ENCODE results near the gene AP5B1. TPM values are rescaled to one million over a fixed set of nuclear protein-coding genes. Genes with fewer than 3 reads are reported as not detected.
"Not testable (repeated sequence)": the region's sequence is repeated elsewhere in the genome, so short reads cannot be mapped to it uniquely, and the experiment has no call there.

AP5B1 gene
- total RNA-seq, 3 donors from 2014 or later (not counting 1 experiment from before 2014, with no cell fraction given) = 13.9 to 22.5 (median 21.3) TPM

DNA sequence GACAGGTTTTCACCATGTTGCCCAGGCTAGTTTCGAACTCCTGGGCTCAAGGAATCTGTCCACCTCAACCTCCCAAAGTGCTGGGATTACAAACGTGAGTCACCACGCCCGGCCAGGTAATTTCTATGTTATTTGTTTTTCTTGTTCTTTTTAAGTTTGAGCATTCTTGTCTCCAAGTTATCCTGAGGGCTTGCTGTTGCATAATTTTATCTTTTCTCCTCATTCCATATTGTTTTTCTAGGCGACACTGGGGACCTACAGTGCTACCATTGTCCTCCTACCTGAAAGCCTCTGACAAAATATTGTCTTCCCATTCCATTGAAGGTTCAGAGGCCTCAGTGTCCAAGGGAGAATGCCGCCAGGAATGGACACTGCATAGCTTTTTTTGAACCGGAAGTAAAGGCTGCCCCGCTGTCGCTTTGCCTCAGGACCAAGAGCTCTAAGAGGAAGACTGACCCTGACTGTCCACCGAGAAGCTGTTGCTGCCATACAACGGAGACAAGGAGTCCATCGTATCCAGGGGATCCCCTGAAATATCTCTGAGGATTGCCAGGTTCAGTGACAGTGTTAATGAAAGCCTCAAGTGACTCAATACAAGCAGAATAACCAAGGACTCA lies 9.7 kb downstream of the AP5B1 start:
- Mint-ChIP-seq H3K4me1 (peaks cover 6 to 10% of the 10 kb centered on the region in 2 donors), H3K27ac (no peak overlapping the region), H3K9me3 (no peaks in the 10 kb centered on the region), H3K4me3 (no peak overlapping the region), H3K27me3 (ENCODE audit: low read depth in 2 of 2) (no peaks in the 10 kb centered on the region), H3K36me3 (no peaks in the 10 kb centered on the region)
- no peak for DNase-seq
- H3K4me1 ChIP-seq (ENCODE audit: control insufficient read depth, insufficient read depth, low read length) = no peaks in the 10 kb centered on the region
- intact Hi-C loops (cut with micrococcal nuclease) = loop anchor here (1.0 kb wide), 2 partner anchors 47 to 145 kb away; no protein-coding TSS in a partner anchor
- no peaks in the 10 kb centered on the region for H3K27me3 ChIP-seq (ENCODE audit: control insufficient read depth, insufficient read depth, low read length)
- no peaks in the 10 kb centered on the region for H3K36me3 ChIP-seq (ENCODE audit: control insufficient read depth, insufficient read depth, low read length)
- H3K9me3 ChIP-seq (ENCODE audit: control insufficient read depth, insufficient read depth, low read length) = no peaks in the 10 kb centered on the region
- no peak for ATAC-seq
- no peak overlapping the region for H3K4me3 ChIP-seq (ENCODE audit: low read length)
- 91% methylated on average over 9 of the region's 12 CpGs for WGBS (ENCODE audit: insufficient coverage)
- TF ChIP-seq CTCF (IDR thresholded peaks at IDR 0.05) = no peak
- H3K27ac ChIP-seq (ENCODE audit: low read length) = no peak overlapping the region

GRCh38 chr11:65767806-65768205 lies 13.0 kb downstream of the AP5B1 start:
- H3K4me3 ChIP-seq (ENCODE audit: low read length); ATAC-seq; H3K4me1 ChIP-seq (ENCODE audit: control insufficient read depth, insufficient read depth, low read length); intact Hi-C loops (cut with micrococcal nuclease); H3K4me1 Mint-ChIP-seq; H3K4me3 Mint-ChIP-seq; H3K27ac ChIP-seq (ENCODE audit: low read length); H3K9me3 ChIP-seq (ENCODE audit: control insufficient read depth, insufficient read depth, low read length); DNase-seq; H3K9me3 Mint-ChIP-seq; H3K27me3 ChIP-seq (ENCODE audit: control insufficient read depth, insufficient read depth, low read length); H3K27ac Mint-ChIP-seq; H3K27me3 Mint-ChIP-seq (ENCODE audit: low read depth in 2 of 2); H3K36me3 ChIP-seq (ENCODE audit: control insufficient read depth, insufficient read depth, low read length); H3K36me3 Mint-ChIP-seq: not testable (repeated sequence)
- 97% methylated on average over 4 of the region's 5 CpGs for WGBS (ENCODE audit: insufficient coverage)

GRCh38 chr11:65767406-65767805 lies 13.4 kb downstream of the AP5B1 start:
- peaks cover 5 to 6% of the 10 kb centered on the region in 2 donors for H3K4me1 Mint-ChIP-seq
- H3K27me3 Mint-ChIP-seq (ENCODE audit: low read depth in 2 of 2) = no peaks in the 10 kb centered on the region
- H3K4me3 Mint-ChIP-seq = no peak overlapping the region
- no peak for TF ChIP-seq CTCF (IDR thresholded peaks at IDR 0.05)
- H3K27ac ChIP-seq (ENCODE audit: low read length) = no peak overlapping the region
- H3K4me1 ChIP-seq (ENCODE audit: control insufficient read depth, insufficient read depth, low read length) = no peaks in the 10 kb centered on the region
- DNase-seq (no peak), ATAC-seq (no peak)
- no peaks in the 10 kb centered on the region for H3K27me3 ChIP-seq (ENCODE audit: control insufficient read depth, insufficient read depth, low read length)
- intact Hi-C loops (cut with micrococcal nuclease) = no loop called here
- H3K9me3 ChIP-seq (ENCODE audit: control insufficient read depth, insufficient read depth, low read length) = no peaks in the 10 kb centered on the region
- no peak overlapping the region for H3K27ac Mint-ChIP-seq
- H3K36me3 ChIP-seq (ENCODE audit: control insufficient read depth, insufficient read depth, low read length) = no peaks in the 10 kb centered on the region
- H3K4me3 ChIP-seq (ENCODE audit: low read length) = no peak overlapping the region
- H3K9me3 Mint-ChIP-seq = no peaks in the 10 kb centered on the region
- no peaks in the 10 kb centered on the region for H3K36me3 Mint-ChIP-seq
- 92% methylated on average over 10 of the region's 10 CpGs for WGBS (ENCODE audit: insufficient coverage)

- H3K4me1 ChIP-seq (ENCODE audit: control insufficient read depth, insufficient read depth, low read length) = no peaks in the 10 kb centered on the region
- WGBS (ENCODE audit: insufficient coverage) = 51% methylated on average over 7 of the region's 7 CpGs
- Mint-ChIP-seq H3K36me3 (no peaks in the 10 kb centered on the region), H3K9me3 (no peaks in the 10 kb centered on the region), H3K27me3 (ENCODE audit: low read depth in 2 of 2) (no peaks in the 10 kb centered on the region), H3K4me3 (no peak overlapping the region), H3K27ac (no peak overlapping the region), H3K4me1 (peaks cover 5 to 6% of the 10 kb centered on the region in 2 donors)
- no peaks in the 10 kb centered on the region for H3K9me3 ChIP-seq (ENCODE audit: control insufficient read depth, insufficient read depth, low read length)
- no peaks in the 10 kb centered on the region for H3K27me3 ChIP-seq (ENCODE audit: control insufficient read depth, insufficient read depth, low read length)
- DNase-seq (no peak), ATAC-seq (no peak)
- no peaks in the 10 kb centered on the region for H3K36me3 ChIP-seq (ENCODE audit: control insufficient read depth, insufficient read depth, low read length)
- no peak overlapping the region for H3K27ac ChIP-seq (ENCODE audit: low read length)
- no peak overlapping the region for H3K4me3 ChIP-seq (ENCODE audit: low read length)
- intact Hi-C loops (cut with micrococcal nuclease) = no loop called here
- TF ChIP-seq CTCF (IDR thresholded peaks at IDR 0.05) = no peak
These were observed 14.2 kb downstream of the AP5B1 start for GRCh38 chr11:65766535-65766934.

All from natural killer cell (primary cell).